K562 (cell line): Measurements from ENCODE around the gene DLL4. TPM values are rescaled to one million over a fixed set of nuclear protein-coding genes. Genes with fewer than 3 reads are reported as not detected.

Experiments used
- ATAC-seq: fragments of 200-7000 bp; cut with Tn5 transposase; 3 replicates; pipeline ENCODE4 v1.9.1; 2020; ENCODE audit warnings: moderate library complexity
- BruUV-seq: library from RNA; stranded (reverse); fragments of 400-500 nt; replicated peaks from 2 replicates; lab custom pipeline; 2021; lab: Mats Ljungman, UMichigan
- CTCF ChIA-PET: fragments of 300-600 bp; formaldehyde crosslinking; extraction: SDS; loops from one replicate; lab custom pipeline; 2021; ENCODE audit warnings: low intra/inter-chr PET ratio; lab: Yijun Ruan, JAX
- POLR2A ChIA-PET: fragments of 300-600, 350-650 bp; sonication (Branson Sonifier 250); formaldehyde crosslinking; extraction: SDS; loops from one replicate; lab custom pipeline; 2021; ENCODE audit warnings: antibody characterized with exemption, inconsistent platforms; lab: Yijun Ruan, JAX
- DNase-seq, 4 experiments: peaks; one replicate each; pipeline versions ENCODE4 v3.0.0 to v3.0.0-alpha.2; 2011 to 2018; ENCODE audit warnings: low spot score in 3 of 4, mixed read lengths in 3 of 4; ENCODE audit errors: extremely low read depth in 1 of 4
- FAIRE-seq: peaks from 2 replicates; lab custom pipeline; 2011; peaks lifted over from hg19 to GRCh38; lab: Jason Lieb, UNC
- H2AFZ ChIP-seq: 2 replicates; pipeline ENCODE4 v1.6.0; 2011; ENCODE audit warnings: low read depth, low read length, control low read depth, inconsistent platforms
- H3K27ac ChIP-seq: fragments of 200-600 bp; 3 replicates; pipeline ENCODE4 v1.8.0; 2011; ENCODE audit warnings: low read depth, mild to moderate bottlenecking, control low read depth, inconsistent platforms, low read length, moderate library complexity, mixed read lengths; ENCODE audit errors: extremely low read depth
- H3K27me3 ChIP-seq, 2 experiments: fragments of 300-600 bp in 1 of 2; 2 replicates in 1 of 2; 3 replicates in 1 of 2; pipeline versions ENCODE4 v1.6.0 to v1.8.0; 2011; ENCODE audit warnings: inconsistent platforms in 2 of 2, low read length in 2 of 2, mild to moderate bottlenecking in 1 of 2, mixed read lengths in 1 of 2, moderate library complexity in 1 of 2; ENCODE audit not compliant: control insufficient read depth in 2 of 2, insufficient read depth in 2 of 2
- H3K36me3 ChIP-seq: fragments of 300-600 bp; 3 replicates; pipeline ENCODE4 v1.8.0; 2011; ENCODE audit warnings: mild to moderate bottlenecking, low read length, inconsistent platforms; ENCODE audit not compliant: control insufficient read depth, insufficient read depth
- H3K4me1 ChIP-seq, 2 experiments: fragments of 200-600 bp in 1 of 2; replicated peaks in 1 of 2; 2 replicates in 1 of 2; 3 replicates in 1 of 2; pipeline versions ENCODE4 v1.5.1 to v1.8.0; 2011; ENCODE audit warnings: inconsistent platforms in 2 of 2, low read length in 2 of 2, mild to moderate bottlenecking in 1 of 2, mixed read lengths in 1 of 2, moderate library complexity in 1 of 2; ENCODE audit not compliant: control insufficient read depth in 2 of 2, insufficient read depth in 2 of 2
- H3K4me2 ChIP-seq: 2 replicates; pipeline ENCODE4 v1.6.1; 2011; ENCODE audit warnings: low read length, control low read depth, inconsistent platforms, mixed read lengths; ENCODE audit not compliant: insufficient read depth
- H3K4me3 ChIP-seq: fragments of 200-600 bp; sonication (generic), shearing (Covaris generic); 2 replicates; pipeline ENCODE4 v1.5.1; 2016; ENCODE audit warnings: control low read depth, inconsistent platforms
- H3K79me2 ChIP-seq: fragments of 200-600 bp; 3 replicates; pipeline ENCODE4 v1.8.0; 2011; ENCODE audit warnings: low read length, inconsistent platforms; ENCODE audit not compliant: control insufficient read depth, insufficient read depth
- H3K9ac ChIP-seq, 2 experiments: 2 replicates each; pipeline versions ENCODE4 v1.6.0 to v1.6.1; 2011; ENCODE audit warnings: low read depth in 2 of 2, low read length in 2 of 2, control low read depth in 1 of 2, inconsistent platforms in 1 of 2, mild to moderate bottlenecking in 1 of 2, mixed read lengths in 1 of 2; ENCODE audit not compliant: insufficient read depth in 1 of 2
- H3K9me1 ChIP-seq: one replicate; pipeline ENCODE4 v1.6.0; 2011; ENCODE audit warnings: inconsistent platforms, mild to moderate bottlenecking, low read length, moderate library complexity; ENCODE audit not compliant: control insufficient read depth, insufficient read depth
- H3K9me3 ChIP-seq: replicated peaks from 2 replicates; pipeline ENCODE4 v1.5.1; 2011; ENCODE audit warnings: low read depth, low read length, inconsistent platforms; ENCODE audit not compliant: control insufficient read depth, insufficient read depth
- H4K20me1 ChIP-seq: replicated peaks from 2 replicates; pipeline ENCODE4 v1.6.1; 2011; ENCODE audit warnings: low read length, inconsistent platforms, mixed read lengths; ENCODE audit not compliant: control insufficient read depth, insufficient read depth
- GTF2A2 ChIP-seq: IDR thresholded peaks from 2 replicates; pipeline ENCODE4 v1.6.1; 2016; ENCODE audit warnings: mild to moderate bottlenecking, missing genetic modification characterization, missing compliant biosample characterization
- NEUROD1 ChIP-seq: fragments of 150-350 bp; IDR thresholded peaks from 2 replicates; pipeline ENCODE4 v1.6.1; 2014; ENCODE audit warnings: borderline replicate concordance, low read length, low read depth; ENCODE audit not compliant: partially characterized antibody
- SAFB ChIP-seq: fragments of 200-400 bp; formaldehyde crosslinking; IDR thresholded peaks from 2 replicates; pipeline ENCODE4 v1.6.1; 2017; ENCODE audit warnings: low read depth, low read length, borderline replicate concordance
- WGBS: fragments of 100-300 bp; shearing (Covaris generic); methylation state at CpG from one replicate; pipeline ENCODE4 v1.1.6; 2016; ENCODE audit warnings: low coverage, mixed read lengths; ENCODE audit not compliant: insufficient coverage; ENCODE audit errors: missing lambda C conversion rate; 5-methylcytosine and 5-hydroxymethylcytosine counted together
- in situ Hi-C: fragments of 300-500 bp; cut with MboI; formaldehyde crosslinking; loops from 4 replicates; pipeline ENCODE4 v1.15.0; 2018; ENCODE audit warnings: inconsistent platforms, mixed read lengths
- intact Hi-C: fragments of 100-400 bp; cut with micrococcal nuclease; formaldehyde crosslinking; loops from 2 replicates; pipeline ENCODE4 v1.14.2; 2022
- polyA plus RNA-seq, 8 experiments: library from polyadenylated mRNA; depleted of rRNA in 4 of 8; stranded (reverse) in 5 of 8; unstranded in 3 of 8; fragments of >200 nt; fragmentation: Nextera tagmentation in 2 of 8; fragmentation: Illumina TruSeq in 1 of 8; extraction: Ambion mirVana in 2 of 8; extraction: Trizol in 1 of 8; gene quantifications; 2 replicates each; pipeline versions ENCODE4 v1.2.1 to v1.2.3, GENCODE V29; 2011 to 2014; ENCODE audit warnings: inconsistent platforms in 1 of 8, missing spikeins in 1 of 8
- total RNA-seq, 7 experiments: library from RNA; depleted of rRNA in 6 of 7; stranded (reverse); fragments of >200 nt in 6 of 7; fragmentation: Illumina TruSeq in 2 of 7; extraction: Trizol in 2 of 7; gene quantifications; 2 replicates each; pipeline versions ENCODE4 v1.2.1 to v1.2.3, GENCODE V29; 2011 to 2021; ENCODE audit warnings: low replicate concordance in 1 of 7

DLL4 gene
- total and polyA plus RNA-seq, 9 of the 15 experiments (the other 6 are each of a cell fraction or from before 2014, with no cell fraction given), result 0.04 to 1.1 (median 0.41) TPM; not detected in 1

DNA sequence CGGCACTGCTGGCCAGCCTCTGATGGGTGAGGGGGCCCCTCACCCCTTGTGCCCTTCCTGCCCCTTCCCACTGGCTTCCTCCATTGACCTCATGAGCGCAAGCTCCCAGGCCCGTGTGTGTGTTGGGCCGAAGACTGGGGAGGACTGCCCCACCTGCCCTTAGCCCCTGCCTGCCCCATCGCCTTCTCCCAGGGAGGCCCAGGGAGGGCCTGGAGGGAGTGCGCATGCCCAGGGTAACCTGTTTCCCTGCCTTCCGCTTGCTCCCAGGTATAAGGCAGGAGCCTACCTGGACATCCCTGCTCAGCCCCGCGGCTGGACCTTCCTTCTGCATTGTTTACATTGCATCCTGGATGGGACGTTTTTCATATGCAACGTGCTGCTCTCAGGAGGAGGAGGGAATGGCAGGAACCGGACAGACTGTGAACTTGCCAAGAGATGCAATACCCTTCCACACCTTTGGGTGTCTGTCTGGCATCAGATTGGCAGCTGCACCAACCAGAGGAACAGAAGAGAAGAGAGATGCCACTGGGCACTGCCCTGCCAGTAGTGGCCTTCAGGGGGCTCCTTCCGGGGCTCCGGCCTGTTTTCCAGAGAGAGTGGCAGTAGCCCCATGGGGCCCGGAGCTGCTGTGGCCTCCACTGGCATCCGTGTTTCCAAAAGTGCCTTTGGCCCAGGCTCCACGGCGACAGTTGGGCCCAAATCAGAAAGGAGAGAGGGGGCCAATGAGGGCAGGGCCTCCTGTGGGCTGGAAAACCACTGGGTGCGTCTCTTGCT is 8.8 kb downstream of the DLL4 start (continued):
- TF ChIP-seq GTF2A2 (tag), result no peak
- TF ChIP-seq SAFB, result no peak

DNA sequence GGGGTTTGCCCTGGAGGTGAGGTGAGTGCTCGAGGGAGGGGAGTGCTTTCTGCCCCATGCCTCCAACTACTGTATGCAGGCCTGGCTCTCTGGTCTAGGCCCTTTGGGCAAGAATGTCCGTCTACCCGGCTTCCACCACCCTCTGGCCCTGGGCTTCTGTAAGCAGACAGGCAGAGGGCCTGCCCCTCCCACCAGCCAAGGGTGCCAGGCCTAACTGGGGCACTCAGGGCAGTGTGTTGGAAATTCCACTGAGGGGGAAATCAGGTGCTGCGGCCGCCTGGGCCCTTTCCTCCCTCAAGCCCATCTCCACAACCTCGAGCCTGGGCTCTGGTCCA is 9.4 kb downstream of the DLL4 start:
- FAIRE-seq (no peak), ATAC-seq (no peak), DNase-seq (no peak)
- ChIA-PET CTCF (no interaction called here), POLR2A (interaction anchor here (0.7 kb wide), 1 partner anchor 19 kb away, joined by 3 read pairs; no protein-coding TSS in a partner anchor)
- H3K9ac ChIP-seq, result no peak overlapping the region
- 71% methylated on average over 5 of the region's 6 CpGs for WGBS
- TF ChIP-seq NEUROD1, result no peak
- intact Hi-C loops, result no loop called here
- in situ Hi-C loops, result no loop called here
- peaks cover 3% of the 10 kb centered on the region for H3K9me1 ChIP-seq
- H3K4me1 ChIP-seq, result peaks cover 7 to 34% of the 10 kb centered on the region in 2 experiments; a peak in 4 of 5 replicates
- H3K4me2 ChIP-seq, result no peak overlapping the region
- no peak overlapping the region for H2AFZ ChIP-seq
- H4K20me1 ChIP-seq, result no peaks in the 10 kb centered on the region
- H3K79me2 ChIP-seq, result no peaks in the 10 kb centered on the region
- no peaks in the 10 kb centered on the region for H3K36me3 ChIP-seq
- no peaks in the 10 kb centered on the region for H3K9me3 ChIP-seq
- no peak overlapping the region for H3K4me3 ChIP-seq
- no peak overlapping the region for H3K27ac ChIP-seq
- peaks cover 0 to 8% of the 10 kb centered on the region in 2 experiments; a peak in 2 of 5 replicates for H3K27me3 ChIP-seq
- no TSS peak for BruUV-seq
